Peyer's patch (tissue), 4 donors: ENCODE data around the gene SCARF2. TPM values are rescaled to one million over a fixed set of nuclear protein-coding genes. Genes with fewer than 3 reads are reported as not detected.
"Not testable (repeated sequence)": the region's sequence is repeated elsewhere in the genome, so short reads cannot be mapped to it uniquely, and the experiment has no call there.

Source experiments
- DNase-seq, 3 donors: peaks; one replicate each; pipeline ENCODE4 v3.0.0-alpha.2; 2017 to 2019
- H3K27ac ChIP-seq, 4 donors: fragments of 200-600 bp; sonication (generic); one replicate each; pipeline ENCODE4 v1.5.1; 2016 to 2019
- H3K27me3 ChIP-seq, 2 donors: fragments of 200-600 bp; sonication (generic); one replicate each; pipeline ENCODE4 v1.5.1; 2019
- H3K36me3 ChIP-seq, 3 donors: fragments of 200-600 bp; sonication (generic); one replicate each; pipeline ENCODE4 v1.5.1; 2016 to 2019
- H3K4me1 ChIP-seq, 4 donors: fragments of 200-600 bp; sonication (generic); one replicate each; pipeline ENCODE4 v1.5.1; 2016 to 2019
- H3K4me3 ChIP-seq, 4 donors: fragments of 200-600 bp; sonication (generic); 1 replicate in 3 of 4; 2 replicates in 1 of 4; pipeline ENCODE4 v1.5.1; 2016 to 2019; ENCODE audit warnings: mild to moderate bottlenecking in 1 of 4
- H3K9me3 ChIP-seq, 4 donors: fragments of 200-600 bp; sonication (generic); one replicate each; pipeline ENCODE4 v1.5.1; 2016 to 2019; ENCODE audit warnings: mild to moderate bottlenecking in 1 of 4
- CTCF ChIP-seq, 6 experiments: fragments of 450-650 bp in 4 of 6; fragments of 200-600 bp in 2 of 6; sonication (generic) in 1 of 6; IDR thresholded peaks; one replicate each; pipeline ENCODE4 v1.5.1; 2017 to 2019; ENCODE audit warnings: antibody characterized with exemption in 6 of 6, mild to moderate bottlenecking in 3 of 6, moderate library complexity in 1 of 6
- POLR2A ChIP-seq, 2 donors: fragments of 450-650 bp; IDR thresholded peaks; one replicate each; pipeline ENCODE4 v1.5.1; 2017; ENCODE audit warnings: antibody characterized with exemption in 2 of 2, mild to moderate bottlenecking in 2 of 2, moderate library complexity in 2 of 2
- small RNA-seq, 2 donors: library from RNA; depleted of rRNA; stranded (forward); fragments of <200 nt; gene quantifications; one replicate each; pipeline ENCODE3, GENCODE V24; 2016
- total RNA-seq, 4 donors: library from RNA; depleted of rRNA; stranded (reverse); fragments of >200 nt; gene quantifications; one replicate each; pipeline ENCODE4 v1.1.0, GENCODE V29; 2016

Gene SCARF2
- total RNA-seq, 4 donors from 2014 or later: 3.5 to 8.3 (median 5.2) TPM

GRCh38 chr22:20383538-20383937, 54.1 kb downstream of the SCARF2 start:
- Histone ChIP-seq H3K27ac (no peak overlapping the region), H3K4me1 (no peaks in the 10 kb centered on the region), H3K4me3 (no peak overlapping the region), H3K27me3 (no peaks in the 10 kb centered on the region), H3K36me3 (no peaks in the 10 kb centered on the region), H3K9me3 (no peaks in the 10 kb centered on the region)
- no peak for TF ChIP-seq POLR2A (IDR thresholded peaks at IDR 0.05)
- TF ChIP-seq CTCF (IDR thresholded peaks at IDR 0.05): no peak
- DNase-seq: no peak

DNA sequence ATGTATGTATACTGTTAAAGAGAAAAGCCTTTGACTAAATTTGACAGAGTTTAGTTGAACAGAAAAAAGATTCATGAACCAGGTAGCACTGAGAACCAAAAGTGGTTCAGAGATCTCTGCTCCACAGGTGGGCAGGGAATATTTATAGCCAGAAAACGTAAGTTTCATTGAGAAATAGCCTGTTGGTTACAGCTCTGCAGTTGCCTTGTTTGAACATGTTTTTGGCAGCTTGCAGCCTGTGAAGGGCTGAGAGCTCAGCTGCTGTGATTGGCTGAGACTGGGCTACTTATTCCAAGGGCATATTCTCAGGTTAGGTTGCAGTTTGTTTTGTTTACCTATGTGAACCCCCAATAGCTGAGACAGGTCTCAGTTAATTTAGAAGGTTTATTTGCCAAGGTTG, 57.1 kb downstream of the SCARF2 start:
- H3K27me3 ChIP-seq: no peaks in the 10 kb centered on the region
- H3K4me1 ChIP-seq: no peaks in the 10 kb centered on the region
- H3K27ac ChIP-seq: no peak overlapping the region
- H3K4me3 ChIP-seq: no peak overlapping the region
- TF ChIP-seq POLR2A (IDR thresholded peaks at IDR 0.05) (no peak), CTCF (IDR thresholded peaks at IDR 0.05) (no peak)
- no peaks in the 10 kb centered on the region for H3K9me3 ChIP-seq
- DNase-seq: no peak
- no peaks in the 10 kb centered on the region for H3K36me3 ChIP-seq

- H3K4me1 ChIP-seq, H3K27me3 ChIP-seq, H3K27ac ChIP-seq, H3K4me3 ChIP-seq, H3K9me3 ChIP-seq, H3K36me3 ChIP-seq, DNase-seq: not testable (repeated sequence)
These were observed 58.9 kb downstream of the SCARF2 start for GRCh38 chr22:20378684-20379083.

DNA sequence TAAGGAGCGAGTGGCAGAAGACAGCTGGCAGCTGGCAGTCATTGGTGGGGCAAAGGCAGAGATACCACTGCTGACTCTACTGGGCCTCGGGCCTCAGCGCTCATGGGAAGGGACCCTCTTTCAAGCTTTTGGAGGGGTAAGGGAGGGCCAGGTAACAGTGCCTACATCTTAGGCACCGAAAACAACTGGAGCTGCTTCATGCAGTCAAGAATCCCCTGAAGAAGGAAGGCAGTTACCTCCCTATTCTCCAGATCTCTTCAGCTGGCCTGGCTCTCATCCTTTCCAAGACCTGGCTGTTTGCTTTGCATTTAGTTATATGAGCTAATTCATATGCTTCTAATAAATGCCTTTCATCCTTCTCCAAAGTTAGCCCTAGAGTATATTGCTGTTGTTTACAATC, 59.5 kb downstream of the SCARF2 start:
- TF ChIP-seq POLR2A (IDR thresholded peaks at IDR 0.05): no peak
- no peak for TF ChIP-seq CTCF (IDR thresholded peaks at IDR 0.05)
- no peak for DNase-seq
- Histone ChIP-seq H3K9me3 (no peaks in the 10 kb centered on the region), H3K4me3 (no peak overlapping the region), H3K27me3 (no peaks in the 10 kb centered on the region), H3K4me1 (no peaks in the 10 kb centered on the region), H3K27ac (no peak overlapping the region), H3K36me3 (no peaks in the 10 kb centered on the region)

DNA sequence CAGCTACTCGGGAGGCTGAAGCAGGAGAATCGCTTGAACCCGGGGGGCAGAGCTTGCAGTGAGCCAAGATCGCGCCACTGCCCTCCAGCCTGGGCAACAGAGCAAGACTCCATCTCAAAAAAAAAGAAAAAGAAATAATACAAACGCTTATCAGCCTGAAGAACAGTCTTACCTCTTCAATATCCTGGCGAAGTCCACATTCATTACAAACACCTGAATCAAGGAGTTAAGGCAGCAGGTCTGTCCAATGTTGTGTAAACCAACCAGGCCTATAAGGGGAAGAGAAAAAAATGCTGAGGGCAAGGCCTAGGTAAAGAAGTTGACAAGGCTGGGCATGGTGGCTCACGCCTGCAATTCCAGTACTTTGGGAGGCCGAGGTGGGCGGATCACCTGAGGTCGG, 60.6 kb downstream of the SCARF2 start:
- H3K4me3 ChIP-seq, H3K9me3 ChIP-seq, H3K36me3 ChIP-seq, H3K27me3 ChIP-seq, DNase-seq, H3K27ac ChIP-seq, H3K4me1 ChIP-seq: not testable (repeated sequence)

DNA sequence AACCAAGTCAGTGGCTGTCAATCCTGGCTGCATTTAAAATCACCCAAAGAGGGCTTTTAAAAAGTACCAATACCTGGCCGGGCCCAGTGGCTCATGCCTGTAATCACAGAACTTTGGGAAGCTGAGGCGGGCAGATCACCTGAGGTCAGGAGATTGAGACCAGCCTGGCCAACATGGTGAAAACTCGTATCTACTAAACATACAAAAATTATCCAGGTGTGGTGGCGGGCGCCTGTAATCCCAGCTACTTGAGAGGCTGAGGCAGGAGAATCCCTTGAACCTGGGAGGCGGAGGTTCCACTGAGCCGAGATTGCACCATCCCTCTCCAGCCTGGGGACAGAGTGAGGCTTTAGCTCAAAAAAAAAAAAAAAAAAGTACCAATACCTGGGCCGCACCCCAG, 61.3 kb downstream of the SCARF2 start:
- H3K36me3 ChIP-seq, H3K9me3 ChIP-seq, H3K27ac ChIP-seq, H3K4me1 ChIP-seq, H3K4me3 ChIP-seq, H3K27me3 ChIP-seq, DNase-seq: not testable (repeated sequence)

Small RNAs within 50 kb of the gene (small RNA-seq; reads per million reads assigned to genes)
- 0 reads per million in 2 donors for gene RF00019
- gene RN7SL812P: 0 reads per million in 2 donors
- 0 reads per million in 2 donors for gene RNU6-225P
- 0 reads per million in 2 donors for gene RNY1P9

Other genes with a start within 250 kb of the SCARF2 start
- gene RTN4R, start 169.5 kb downstream of the SCARF2 start, total RNA-seq: 1 to 10 TPM; 5.2 to 9.1 (median 5.7) TPM
- 10 to 100 TPM; 21.3 to 38.9 (median 31.9) TPM for gene DGCR6L, start 117.8 kb downstream of the SCARF2 start, total RNA-seq
- gene ZNF74, start 43.7 kb downstream of the SCARF2 start, total RNA-seq: 10 to 100 TPM in 2 of 4 donors, 1 to 10 TPM in 2; 2.1 to 12.0 (median 9.3) TPM
- 10 to 100 TPM; 12.6 to 23.9 (median 19.2) TPM for gene KLHL22, start 58.0 kb upstream of the SCARF2 start, total RNA-seq
- gene MED15, start 69.8 kb upstream of the SCARF2 start, total RNA-seq: 100 to 1,000 TPM; 115 to 215 (median 161) TPM